ENCODE data around the gene ZBTB42.

The ZBTB42 gene

GRCh38 chr14:104795781-104796686 is 4.9 kb upstream of the ZBTB42 start:
- peak; percentile 46 for DNase-seq (ENCODE audit: low spot score)

GRCh38 chr14:104796687-104797081 is 4.2 kb upstream of the ZBTB42 start:
- DNase-seq (ENCODE audit: low spot score), result no peak

GRCh38 chr14:104797115-104798044 is 3.5 kb upstream of the ZBTB42 start:
- peak; percentile 76 for DNase-seq (ENCODE audit: low spot score)

- DNase-seq (ENCODE audit: low spot score), result no peak
Measured at GRCh38 chr14:104798300-104799243, 2.3 kb upstream of the ZBTB42 start.

- DNase-seq (ENCODE audit: low spot score), result no peak
Measured at GRCh38 chr14:104799244-104800014, 1.5 kb upstream of the ZBTB42 start.

- DNase-seq (ENCODE audit: low spot score), result no peak
Measured at GRCh38 chr14:104800015-104800770, 708 bp upstream of the ZBTB42 start.

- DNase-seq (ENCODE audit: low spot score), result no peak
Measured at GRCh38 chr14:104801520-104802393, 856 bp downstream of the ZBTB42 start.

GRCh38 chr14:104802394-104803184 is 1.7 kb downstream of the ZBTB42 start:
- DNase-seq (ENCODE audit: low spot score), result no peak

- DNase-seq (ENCODE audit: low spot score), result no peak
Measured at GRCh38 chr14:104803280-104803911, 2.5 kb downstream of the ZBTB42 start.

GRCh38 chr14:104803912-104804410 is 3.1 kb downstream of the ZBTB42 start:
- no peak for DNase-seq (ENCODE audit: low spot score)

GRCh38 chr14:104804481-104805325 is 3.8 kb downstream of the ZBTB42 start:
- DNase-seq (ENCODE audit: low spot score), result no peak

GRCh38 chr14:104805326-104805678 is 4.4 kb downstream of the ZBTB42 start:
- DNase-seq (ENCODE audit: low spot score), result no peak

GRCh38 chr14:104805941-104806624 is 5.2 kb downstream of the ZBTB42 start:
- no peak for DNase-seq (ENCODE audit: low spot score)

- DNase-seq (ENCODE audit: low spot score), result no peak
Measured at GRCh38 chr14:104806625-104807465, 5.9 kb downstream of the ZBTB42 start.

- no peak for DNase-seq (ENCODE audit: low spot score)
Measured at GRCh38 chr14:104808456-104808855, 7.6 kb downstream of the ZBTB42 start.
